Measurements from ENCODE around the gene MRPS21. TPM values are rescaled to one million over a fixed set of nuclear protein-coding genes. Genes with fewer than 3 reads are reported as not detected.

Gene MRPS21
- total and polyA plus RNA-seq, 9 of the 15 experiments (the other 6 are each of a cell fraction or from before 2014, with no cell fraction given) = 119 to 407 (median 149) TPM

DNA sequence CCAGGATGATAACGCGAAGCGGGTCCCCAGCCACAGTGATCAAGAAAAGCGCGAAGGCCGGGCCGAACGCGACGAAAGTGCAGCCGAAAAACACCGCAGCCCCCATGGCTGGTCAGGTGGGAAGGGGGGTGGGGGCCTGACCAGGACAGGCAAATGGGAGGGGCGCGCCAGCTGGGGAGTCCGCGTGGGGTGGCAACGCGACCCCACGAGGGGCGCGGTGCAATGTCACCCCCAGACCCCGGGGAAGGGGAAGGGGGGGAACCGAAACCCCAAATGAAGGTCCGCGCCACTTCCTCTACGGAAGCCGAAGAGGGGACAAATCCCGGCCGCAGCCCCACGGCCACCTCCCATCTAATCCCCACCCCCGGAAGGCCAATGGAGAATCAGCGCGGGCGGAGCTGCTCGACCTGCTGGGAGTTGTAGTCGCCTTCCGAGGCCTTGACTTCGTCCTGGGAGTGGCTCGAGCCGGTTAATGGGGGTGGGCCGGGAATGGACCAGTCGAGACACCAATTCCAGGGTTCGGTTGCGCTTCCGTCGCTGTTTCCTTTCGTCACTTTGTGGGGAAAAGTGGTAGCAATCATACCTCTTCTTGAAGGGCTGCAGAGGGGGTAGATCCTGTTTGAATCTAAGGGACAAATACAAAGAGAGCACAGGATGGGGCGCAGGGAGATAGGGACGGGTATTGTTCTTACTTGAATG lies 24.8 kb upstream of the MRPS21 start, which contains the start of gene APH1A (continued):
- peak; percentile 38; the same call in 1 of the 2 replicates for TF ChIP-seq JUN (IDR thresholded peaks at IDR 0.05; ENCODE audit: borderline replicate concordance, low read depth, low read length)
- no peak for TF ChIP-seq JUN (CRISPR knock-in tag; IDR thresholded peaks at IDR 0.05; ENCODE audit: borderline replicate concordance)
- TF ChIP-seq YY1 (IDR thresholded peaks at IDR 0.05; ENCODE audit: borderline replicate concordance in 1 of 3, control insufficient read depth in 1 of 3, extremely low read depth in 1 of 3, insufficient read depth in 3 of 3, insufficient read length in 1 of 3, insufficient replicate concordance in 2 of 3, low read depth in 1 of 3, low read length in 2 of 3) = peak in 2 of 3 experiments; percentile 76 to 86
- no peak for TF ChIP-seq ZNF354B (CRISPR knock-in tag; IDR thresholded peaks at IDR 0.05)
- no peak for TF ChIP-seq PRMT5 (CRISPR knock-in tag; IDR thresholded peaks at IDR 0.05)
- TF ChIP-seq RBBP5 (IDR thresholded peaks at IDR 0.05; ENCODE audit: borderline replicate concordance, insufficient read depth, low read length, poor library complexity, severe bottlenecking) = peak; percentile 95
- TF ChIP-seq ZNF239 (CRISPR knock-in tag; IDR thresholded peaks at IDR 0.05) = no peak
- TF ChIP-seq ZNF431 (CRISPR knock-in tag; IDR thresholded peaks at IDR 0.05) = no peak
- TF ChIP-seq ZNF263 (CRISPR knock-in tag; IDR thresholded peaks at IDR 0.05; ENCODE audit: borderline replicate concordance) = no peak
- TF ChIP-seq FIP1L1 (IDR thresholded peaks at IDR 0.05; ENCODE audit: low read depth, low read length, poor library complexity, severe bottlenecking) = no peak
- TF ChIP-seq SETDB1 (IDR thresholded peaks at IDR 0.05; ENCODE audit: low read length) = no peak
- TF ChIP-seq HDAC8 (tag; IDR thresholded peaks at IDR 0.05) = no peak
- TF ChIP-seq KDM4B (IDR thresholded peaks at IDR 0.05; ENCODE audit: borderline replicate concordance in 2 of 2, low read depth in 1 of 2) = peak in 1 of 2 experiments; percentile 59; a peak in 1 of 4 replicates
- no peak for TF ChIP-seq DDX20 (tag; IDR thresholded peaks at IDR 0.05; ENCODE audit: low read depth)
- TF ChIP-seq NRF1 (conservative IDR thresholded peaks at IDR 0.05 in 1 of 2, IDR thresholded peaks at IDR 0.05 in 1 of 2) = peak; percentile 71 to 78
- TF ChIP-seq BRD4 (IDR thresholded peaks at IDR 0.05) = peak; percentile 75; the same call in 1 of the 2 replicates
- TF ChIP-seq ZNF282 (CRISPR knock-in tag; IDR thresholded peaks at IDR 0.05) = no peak
- no peak for TF ChIP-seq RNF2 (IDR thresholded peaks at IDR 0.05)
- TF ChIP-seq, protein P1, sequence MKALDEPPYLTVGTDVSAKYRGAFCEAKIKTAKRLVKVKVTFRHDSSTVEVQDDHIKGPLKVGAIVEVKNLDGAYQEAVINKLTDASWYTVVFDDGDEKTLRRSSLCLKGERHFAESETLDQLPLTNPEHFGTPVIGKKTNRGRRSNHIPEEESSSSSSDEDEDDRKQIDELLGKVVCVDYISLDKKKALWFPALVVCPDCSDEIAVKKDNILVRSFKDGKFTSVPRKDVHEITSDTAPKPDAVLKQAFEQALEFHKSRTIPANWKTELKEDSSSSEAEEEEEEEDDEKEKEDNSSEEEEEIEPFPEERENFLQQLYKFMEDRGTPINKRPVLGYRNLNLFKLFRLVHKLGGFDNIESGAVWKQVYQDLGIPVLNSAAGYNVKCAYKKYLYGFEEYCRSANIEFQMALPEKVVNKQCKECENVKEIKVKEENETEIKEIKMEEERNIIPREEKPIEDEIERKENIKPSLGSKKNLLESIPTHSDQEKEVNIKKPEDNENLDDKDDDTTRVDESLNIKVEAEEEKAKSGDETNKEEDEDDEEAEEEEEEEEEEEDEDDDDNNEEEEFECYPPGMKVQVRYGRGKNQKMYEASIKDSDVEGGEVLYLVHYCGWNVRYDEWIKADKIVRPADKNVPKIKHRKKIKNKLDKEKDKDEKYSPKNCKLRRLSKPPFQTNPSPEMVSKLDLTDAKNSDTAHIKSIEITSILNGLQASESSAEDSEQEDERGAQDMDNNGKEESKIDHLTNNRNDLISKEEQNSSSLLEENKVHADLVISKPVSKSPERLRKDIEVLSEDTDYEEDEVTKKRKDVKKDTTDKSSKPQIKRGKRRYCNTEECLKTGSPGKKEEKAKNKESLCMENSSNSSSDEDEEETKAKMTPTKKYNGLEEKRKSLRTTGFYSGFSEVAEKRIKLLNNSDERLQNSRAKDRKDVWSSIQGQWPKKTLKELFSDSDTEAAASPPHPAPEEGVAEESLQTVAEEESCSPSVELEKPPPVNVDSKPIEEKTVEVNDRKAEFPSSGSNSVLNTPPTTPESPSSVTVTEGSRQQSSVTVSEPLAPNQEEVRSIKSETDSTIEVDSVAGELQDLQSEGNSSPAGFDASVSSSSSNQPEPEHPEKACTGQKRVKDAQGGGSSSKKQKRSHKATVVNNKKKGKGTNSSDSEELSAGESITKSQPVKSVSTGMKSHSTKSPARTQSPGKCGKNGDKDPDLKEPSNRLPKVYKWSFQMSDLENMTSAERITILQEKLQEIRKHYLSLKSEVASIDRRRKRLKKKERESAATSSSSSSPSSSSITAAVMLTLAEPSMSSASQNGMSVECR (CRISPR knock-in tag; IDR thresholded peaks at IDR 0.05) = no peak
- TF ChIP-seq, protein P2, sequence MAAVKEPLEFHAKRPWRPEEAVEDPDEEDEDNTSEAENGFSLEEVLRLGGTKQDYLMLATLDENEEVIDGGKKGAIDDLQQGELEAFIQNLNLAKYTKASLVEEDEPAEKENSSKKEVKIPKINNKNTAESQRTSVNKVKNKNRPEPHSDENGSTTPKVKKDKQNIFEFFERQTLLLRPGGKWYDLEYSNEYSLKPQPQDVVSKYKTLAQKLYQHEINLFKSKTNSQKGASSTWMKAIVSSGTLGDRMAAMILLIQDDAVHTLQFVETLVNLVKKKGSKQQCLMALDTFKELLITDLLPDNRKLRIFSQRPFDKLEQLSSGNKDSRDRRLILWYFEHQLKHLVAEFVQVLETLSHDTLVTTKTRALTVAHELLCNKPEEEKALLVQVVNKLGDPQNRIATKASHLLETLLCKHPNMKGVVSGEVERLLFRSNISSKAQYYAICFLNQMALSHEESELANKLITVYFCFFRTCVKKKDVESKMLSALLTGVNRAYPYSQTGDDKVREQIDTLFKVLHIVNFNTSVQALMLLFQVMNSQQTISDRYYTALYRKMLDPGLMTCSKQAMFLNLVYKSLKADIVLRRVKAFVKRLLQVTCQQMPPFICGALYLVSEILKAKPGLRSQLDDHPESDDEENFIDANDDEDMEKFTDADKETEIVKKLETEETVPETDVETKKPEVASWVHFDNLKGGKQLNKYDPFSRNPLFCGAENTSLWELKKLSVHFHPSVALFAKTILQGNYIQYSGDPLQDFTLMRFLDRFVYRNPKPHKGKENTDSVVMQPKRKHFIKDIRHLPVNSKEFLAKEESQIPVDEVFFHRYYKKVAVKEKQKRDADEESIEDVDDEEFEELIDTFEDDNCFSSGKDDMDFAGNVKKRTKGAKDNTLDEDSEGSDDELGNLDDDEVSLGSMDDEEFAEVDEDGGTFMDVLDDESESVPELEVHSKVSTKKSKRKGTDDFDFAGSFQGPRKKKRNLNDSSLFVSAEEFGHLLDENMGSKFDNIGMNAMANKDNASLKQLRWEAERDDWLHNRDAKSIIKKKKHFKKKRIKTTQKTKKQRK (IDR thresholded peaks at IDR 0.05; ENCODE audit: borderline replicate concordance, low read depth, low read length) = no peak

Data from K562 (cell line).